SKM-1 (cell line): Measurements from ENCODE around the gene IL17D.
"Not testable (repeated sequence)": the region's sequence is repeated elsewhere in the genome, so short reads cannot be mapped to it uniquely, and the experiment has no call there.

Experiments used
- DNase-seq: peaks from one replicate; lab custom pipeline; 2025; ENCODE audit not compliant: unreplicated experiment; lab: John Stamatoyannopoulos, UW

The IL17D gene

GRCh38 chr13:20702915-20703779 is at the start of gene IL17D:
TSS of gene IL17D (plus strand) at chr13:20703699. CDS start at chr13:20704002, 303 bp downstream.
- DNase-seq, result no peak

GRCh38 chr13:20654156-20654555 is 49.3 kb upstream of the IL17D start:
- no peak for DNase-seq

GRCh38 chr13:20658451-20659040 is 45.0 kb upstream of the IL17D start:
- DNase-seq, result no peak

GRCh38 chr13:20664351-20664750 is 39.1 kb upstream of the IL17D start:
- no peak for DNase-seq

GRCh38 chr13:20666948-20667347 is 36.6 kb upstream of the IL17D start:
- no peak for DNase-seq

GRCh38 chr13:20667857-20668437 is 35.6 kb upstream of the IL17D start:
- DNase-seq, result no peak

- no peak for DNase-seq
Observed at GRCh38 chr13:20669162-20669561, 34.3 kb upstream of the IL17D start.

- DNase-seq, result no peak
Observed at GRCh38 chr13:20671789-20672188, 31.7 kb upstream of the IL17D start.

GRCh38 chr13:20672772-20673171 is 30.7 kb upstream of the IL17D start:
- no peak for DNase-seq

- no peak for DNase-seq
Observed at GRCh38 chr13:20673715-20674114, 29.8 kb upstream of the IL17D start.

GRCh38 chr13:20676213-20676612 is 27.3 kb upstream of the IL17D start:
- DNase-seq, result no peak

GRCh38 chr13:20678606-20679005 is 24.9 kb upstream of the IL17D start:
- not testable (repeated sequence) for DNase-seq

GRCh38 chr13:20679879-20680278 is 23.6 kb upstream of the IL17D start:
- no peak for DNase-seq

GRCh38 chr13:20680416-20681080 is 23.0 kb upstream of the IL17D start:
- DNase-seq, result no peak

- DNase-seq, result not testable (repeated sequence)
Observed at GRCh38 chr13:20681481-20681880, 22.0 kb upstream of the IL17D start.

- DNase-seq, result no peak
Observed at GRCh38 chr13:20682061-20682460, 21.4 kb upstream of the IL17D start.

- no peak for DNase-seq
Observed at GRCh38 chr13:20684041-20684440, 19.5 kb upstream of the IL17D start.

GRCh38 chr13:20684546-20684945 is 19.0 kb upstream of the IL17D start:
- DNase-seq, result no peak

- DNase-seq, result no peak
Observed at GRCh38 chr13:20685092-20685491, 18.4 kb upstream of the IL17D start.

GRCh38 chr13:20686167-20686566 is 17.3 kb upstream of the IL17D start:
- DNase-seq, result no peak

- DNase-seq, result no peak
Observed at GRCh38 chr13:20686863-20687579, 16.5 kb upstream of the IL17D start.
